Medulla oblongata (tissue), 1 donor: ENCODE data around the gene ZNF432.

Experiments used
- DNase-seq: peaks from one replicate; pipeline ENCODE4 v3.0.0-alpha.2; 2015; ENCODE audit errors: extremely low spot score

The ZNF432 gene

DNA sequence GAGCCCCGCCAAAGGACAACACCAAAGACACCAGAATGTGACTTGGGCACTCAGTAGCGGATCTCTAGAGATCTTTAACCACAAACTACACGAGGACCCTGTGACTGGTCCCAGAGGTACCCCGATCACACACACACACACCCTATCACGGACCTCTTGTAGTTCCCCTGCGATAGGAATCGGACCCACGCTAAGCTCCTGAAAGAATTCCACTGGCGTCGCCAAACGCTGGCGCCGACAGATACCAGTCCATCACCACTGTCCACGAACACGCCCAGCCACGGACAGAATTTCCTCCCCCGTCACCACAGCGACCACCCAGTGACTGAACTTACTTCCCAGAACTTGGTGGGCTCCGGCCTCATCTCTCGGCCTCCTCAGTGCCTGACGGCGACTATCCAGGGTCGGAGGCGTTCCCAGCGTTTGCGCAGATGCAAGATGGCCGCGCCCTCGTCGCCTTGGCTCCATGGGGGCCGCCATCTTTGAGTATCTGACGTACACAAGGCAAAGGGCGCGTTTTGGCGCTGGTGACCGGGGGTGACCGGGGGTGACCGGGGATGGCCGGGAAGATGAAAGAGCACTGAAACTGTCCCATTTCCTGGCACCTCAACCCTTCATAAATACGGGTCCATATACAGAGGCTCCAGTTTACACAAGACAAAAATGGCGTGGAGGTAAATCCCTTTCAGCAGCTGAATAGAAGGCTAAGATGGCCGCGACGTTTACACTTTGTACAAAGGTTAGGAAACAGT, 40.7 kb downstream of the ZNF432 start, which contains the start of gene ZNF615:
Gene ZNF615, minus strand, starts transcription at position 406 of the 752 bp plus-strand sequence. CDS start 4,500 bp downstream, outside the sequence.
- peak; percentile 97 for DNase-seq

DNA sequence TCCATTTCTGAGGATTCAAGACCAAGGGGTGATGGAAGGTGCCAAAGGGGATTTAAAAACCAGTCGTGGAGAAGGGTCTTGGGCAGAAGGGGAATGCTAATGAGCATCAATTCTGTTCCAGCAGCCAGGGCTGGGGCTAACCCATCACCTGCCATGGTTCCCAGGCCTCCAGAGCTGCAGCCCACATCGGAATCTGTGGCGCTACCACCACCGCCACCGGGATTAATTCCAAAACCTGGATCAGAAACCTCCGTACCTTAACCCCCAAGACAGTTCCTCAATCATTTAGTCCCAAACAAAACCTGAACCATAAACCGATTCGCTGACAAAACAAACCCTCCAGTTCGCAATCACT, 41.2 kb downstream of the ZNF432 start:
- peak; percentile 47 for DNase-seq

DNA sequence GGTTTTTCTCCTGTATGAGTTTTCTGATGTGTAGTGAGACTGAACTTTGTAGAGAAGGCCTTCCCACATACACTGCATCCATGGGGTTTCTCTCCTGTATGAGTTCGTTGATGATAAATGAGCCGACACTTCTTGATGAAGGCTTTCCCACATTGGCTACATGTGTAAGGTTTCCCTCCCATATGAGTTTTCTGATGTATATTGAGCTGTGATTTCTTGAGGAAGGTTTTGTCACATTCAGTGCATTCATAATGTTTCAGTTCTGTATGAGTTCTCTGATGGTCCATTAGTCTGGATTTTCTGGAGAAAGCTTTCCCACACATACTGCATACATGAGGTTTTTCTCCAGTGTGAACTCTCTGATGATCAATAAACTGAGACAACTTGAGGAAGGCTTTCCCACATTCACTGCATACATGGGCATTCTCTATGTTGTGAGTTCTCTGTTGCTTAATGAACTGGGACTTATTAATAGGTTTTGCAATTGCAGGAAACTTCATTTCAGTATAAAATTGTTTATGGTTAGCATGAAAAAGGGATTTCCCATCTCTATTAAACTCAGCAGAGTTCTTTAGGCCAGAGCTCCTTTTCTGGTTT, 54.5 kb downstream of the ZNF432 start:
- no peak for DNase-seq

DNA sequence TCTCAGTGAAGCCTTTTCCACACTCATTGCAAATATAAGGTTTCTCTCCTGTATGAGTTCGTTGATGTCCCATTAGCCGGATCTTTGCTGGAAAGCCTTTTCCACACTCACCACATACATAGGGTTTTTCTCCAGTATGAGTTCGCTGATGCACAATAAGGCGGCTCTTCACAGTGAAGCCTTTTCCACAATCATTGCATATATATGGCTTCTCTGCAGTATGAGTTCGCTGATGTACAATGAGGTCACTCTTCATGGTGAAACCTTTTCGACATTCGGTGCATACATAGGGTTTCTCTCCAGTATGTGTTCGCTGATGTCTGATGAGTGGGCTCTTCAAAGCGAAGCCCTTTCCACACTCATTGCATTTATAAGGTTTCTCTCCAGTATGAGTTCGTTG, 55.2 kb downstream of the ZNF432 start:
- no peak for DNase-seq

DNA sequence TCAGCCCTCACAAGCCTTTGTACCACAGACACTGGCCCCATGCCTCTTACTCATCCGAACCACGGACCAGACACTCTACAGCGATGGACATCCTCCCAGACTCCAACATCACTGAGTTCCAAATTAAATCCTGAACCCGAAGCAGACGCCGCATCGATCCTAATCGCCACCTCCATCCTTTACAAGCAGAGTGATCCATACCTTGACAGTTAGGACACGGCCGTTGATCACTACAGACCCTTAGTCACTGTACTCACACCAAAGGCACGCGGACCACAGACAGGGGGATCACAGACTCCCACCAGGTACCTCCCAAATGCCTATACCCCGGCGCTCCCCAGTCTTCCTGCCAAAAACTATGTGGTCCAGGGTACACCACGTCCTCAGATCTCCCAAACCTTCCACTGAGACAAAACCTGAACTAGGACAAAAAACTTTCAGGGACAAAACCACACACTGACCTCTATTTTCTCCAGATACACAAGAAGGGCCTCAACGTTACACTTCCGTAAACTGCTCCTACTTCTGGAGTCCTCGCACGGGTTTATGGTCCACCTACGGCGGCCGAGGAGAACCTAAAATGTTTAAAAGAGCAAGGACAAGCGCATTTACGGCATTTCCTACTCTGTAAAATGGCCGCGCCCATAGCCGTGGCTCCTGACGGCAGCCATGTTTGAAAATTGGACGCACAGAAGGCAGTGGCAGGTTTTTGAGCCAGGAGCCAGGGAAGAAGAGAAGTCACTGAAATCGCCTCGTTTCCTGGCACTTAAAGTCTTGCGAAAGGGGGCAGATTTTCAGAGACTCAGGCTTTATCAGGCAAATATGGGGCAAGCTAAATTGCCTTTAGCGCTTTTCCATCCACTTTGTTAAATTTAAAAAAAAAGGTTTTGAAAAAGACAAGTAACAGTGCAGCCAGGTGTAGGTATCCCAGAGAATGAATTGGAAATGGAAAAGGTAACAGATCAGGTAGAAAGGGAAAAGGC, 62.0 kb downstream of the ZNF432 start, which contains the start of gene ZNF350:
Gene ZNF350, minus strand, starts transcription at position 532 of the 983 bp plus-strand sequence. CDS start 12,480 bp downstream, outside the sequence.
- DNase-seq: peak; percentile 98

DNA sequence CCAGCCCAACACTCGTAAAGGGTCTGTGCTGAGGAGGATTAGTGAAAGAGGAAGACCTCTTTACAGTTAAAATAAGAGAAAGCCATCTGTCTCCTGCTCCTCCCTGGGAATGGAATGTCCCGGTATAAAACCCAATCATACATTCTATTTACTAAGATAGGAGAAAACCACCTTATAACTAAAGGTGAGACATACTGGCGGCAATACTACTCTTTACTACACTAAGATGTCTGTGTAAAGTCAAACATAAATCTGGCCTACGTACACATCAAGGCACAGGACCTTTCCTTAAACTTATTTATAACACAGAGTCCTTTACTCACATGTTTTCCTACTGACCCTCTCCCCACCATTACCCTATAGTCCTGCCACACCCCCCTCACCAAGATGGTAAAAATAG, 65.3 kb downstream of the ZNF432 start:
- DNase-seq: no peak
